ENCODE results near the gene ATP5IF1. TPM values are rescaled to one million over a fixed set of nuclear protein-coding genes. Genes with fewer than 3 reads are reported as not detected.

The ATP5IF1 gene
- total and polyA plus RNA-seq, 2 of the 13 experiments (the other 11 are each of a cell fraction or from before 2014, with no cell fraction given), result 97.7 to 131 TPM

DNA sequence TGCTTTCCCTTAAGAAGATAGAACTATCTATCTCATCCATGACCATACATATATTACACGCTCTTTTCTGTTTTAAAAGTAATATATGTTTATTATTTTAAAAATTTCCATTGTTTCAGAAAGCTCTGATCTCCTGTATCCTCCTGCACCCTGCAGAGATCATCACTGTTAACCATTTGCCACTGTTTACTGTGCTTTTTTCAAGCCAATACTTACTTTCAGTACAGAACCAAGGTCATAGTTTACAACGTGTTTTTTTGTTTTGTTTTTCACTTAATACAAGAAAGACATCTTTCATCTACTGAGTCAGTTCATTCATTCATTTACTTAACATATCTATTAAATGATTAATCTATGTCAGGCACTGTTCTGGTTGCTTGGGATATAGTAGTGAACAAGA, 33.6 kb downstream of the ATP5IF1 start:
- Histone ChIP-seq H3K4me3 (replicated peaks in 1 of 3; ENCODE audit: insufficient read depth in 1 of 3, low read depth in 2 of 3, low read length in 3 of 3) (no peak overlapping the region), H3K27ac (ENCODE audit: extremely low read length, insufficient read depth, low read length) (peak overlapping the region; percentile 42), H2AFZ (ENCODE audit: low read length) (no peak overlapping the region), H3K36me3 (replicated peaks in 1 of 2; ENCODE audit: control insufficient read depth in 1 of 2, insufficient read depth in 2 of 2, low read length in 2 of 2) (peaks cover 24 to 46% of the 10 kb centered on the region in 2 experiments), H3K9me3 (ENCODE audit: low read length) (no peaks in the 10 kb centered on the region), H3K9ac (ENCODE audit: insufficient read depth, low read depth, low read length) (no peak overlapping the region), H3K27me3 (ENCODE audit: control insufficient read depth in 1 of 2, insufficient read depth in 2 of 2, low read length in 2 of 2) (no peaks in the 10 kb centered on the region), H4K20me1 (ENCODE audit: insufficient read depth, low read length) (peaks cover 35% of the 10 kb centered on the region), H3K4me1 (ENCODE audit: insufficient read depth, low read length) (peaks cover 56% of the 10 kb centered on the region), H3K79me2 (ENCODE audit: insufficient read depth, low read length) (peaks cover 48% of the 10 kb centered on the region), H3K4me2 (ENCODE audit: low read depth, low read length) (no peak overlapping the region; the same call in 1 of the 2 replicates)
- no TSS peak for BruUV-seq (replicated peaks)
- POLR2A ChIA-PET, result interaction anchor here (1.8 kb wide), 1 partner anchor 9 kb away, joined by 9 read pairs; the partner anchor contains the start of gene SESN2
- CTCF ChIA-PET (ENCODE audit: low intra/inter-chr PET ratio, low total read pairs), result no interaction called here
- no peak for DNase-seq (ENCODE audit: low spot score)
- ATAC-seq, result peak; percentile 58; the same call in 2 of the 3 replicates
- in situ Hi-C loops (cut with HindIII; ENCODE audit: extremely low pct_ligation_motif_present, low pct_unique_long_range_greater_than_20kb), result no loop called here
- TF ChIP-seq FOXP1 (IDR thresholded peaks at IDR 0.05) (no peak), FOXP1 (CRISPR knock-in tag; IDR thresholded peaks at IDR 0.05) (peak; percentile 57; the same call in 1 of the 2 replicates), TBL1XR1 (IDR thresholded peaks at IDR 0.05; ENCODE audit: borderline replicate concordance, low read length, partially characterized antibody) (no peak), SAP130 (CRISPR knock-in tag; IDR thresholded peaks at IDR 0.05; ENCODE audit: low read depth) (0 out of 2 replicates have a peak, but pooled peaks have one; percentile 28), ZFP90 (CRISPR knock-in tag; IDR thresholded peaks at IDR 0.05; ENCODE audit: borderline replicate concordance) (no peak), SOX5 (CRISPR knock-in tag; IDR thresholded peaks at IDR 0.05; ENCODE audit: borderline replicate concordance) (peak; percentile 50; the same call in 1 of the 2 replicates), ATF1 (CRISPR knock-in tag; IDR thresholded peaks at IDR 0.05) (peak; percentile 18; the same call in 1 of the 2 replicates), JUN (CRISPR knock-in tag; IDR thresholded peaks at IDR 0.05) (no peak), ZNF652 (CRISPR knock-in tag; IDR thresholded peaks at IDR 0.05; ENCODE audit: borderline replicate concordance, low read depth) (peak; percentile 51; the same call in 1 of the 2 replicates), ZNF557 (CRISPR knock-in tag; IDR thresholded peaks at IDR 0.05) (no peak), ASH2L (IDR thresholded peaks at IDR 0.05; ENCODE audit: insufficient read length, low read depth, low read length) (no peak)
- TF ChIP-seq, protein P1, sequence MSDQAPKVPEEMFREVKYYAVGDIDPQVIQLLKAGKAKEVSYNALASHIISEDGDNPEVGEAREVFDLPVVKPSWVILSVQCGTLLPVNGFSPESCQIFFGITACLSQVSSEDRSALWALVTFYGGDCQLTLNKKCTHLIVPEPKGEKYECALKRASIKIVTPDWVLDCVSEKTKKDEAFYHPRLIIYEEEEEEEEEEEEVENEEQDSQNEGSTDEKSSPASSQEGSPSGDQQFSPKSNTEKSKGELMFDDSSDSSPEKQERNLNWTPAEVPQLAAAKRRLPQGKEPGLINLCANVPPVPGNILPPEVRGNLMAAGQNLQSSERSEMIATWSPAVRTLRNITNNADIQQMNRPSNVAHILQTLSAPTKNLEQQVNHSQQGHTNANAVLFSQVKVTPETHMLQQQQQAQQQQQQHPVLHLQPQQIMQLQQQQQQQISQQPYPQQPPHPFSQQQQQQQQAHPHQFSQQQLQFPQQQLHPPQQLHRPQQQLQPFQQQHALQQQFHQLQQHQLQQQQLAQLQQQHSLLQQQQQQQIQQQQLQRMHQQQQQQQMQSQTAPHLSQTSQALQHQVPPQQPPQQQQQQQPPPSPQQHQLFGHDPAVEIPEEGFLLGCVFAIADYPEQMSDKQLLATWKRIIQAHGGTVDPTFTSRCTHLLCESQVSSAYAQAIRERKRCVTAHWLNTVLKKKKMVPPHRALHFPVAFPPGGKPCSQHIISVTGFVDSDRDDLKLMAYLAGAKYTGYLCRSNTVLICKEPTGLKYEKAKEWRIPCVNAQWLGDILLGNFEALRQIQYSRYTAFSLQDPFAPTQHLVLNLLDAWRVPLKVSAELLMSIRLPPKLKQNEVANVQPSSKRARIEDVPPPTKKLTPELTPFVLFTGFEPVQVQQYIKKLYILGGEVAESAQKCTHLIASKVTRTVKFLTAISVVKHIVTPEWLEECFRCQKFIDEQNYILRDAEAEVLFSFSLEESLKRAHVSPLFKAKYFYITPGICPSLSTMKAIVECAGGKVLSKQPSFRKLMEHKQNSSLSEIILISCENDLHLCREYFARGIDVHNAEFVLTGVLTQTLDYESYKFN (CRISPR knock-in tag; conservative IDR thresholded peaks at IDR 0.05), result peak; percentile 56
- WGBS (ENCODE audit: low lambda C conversion rate), result 41% methylated on average over 2 of the region's 2 CpGs
- peak; percentile 37 for FAIRE-seq
- intact Hi-C loops (cut with micrococcal nuclease; ENCODE audit: unreplicated experiment), result loop anchor here (10.0 kb wide), 1 partner anchor 55 kb away; the partner anchor contains the start of gene MED18

Measured in HepG2 (cell line).